Uterus (tissue), 2 donors: Measurements from ENCODE around the gene ST7.

ENCODE experiments used
- CTCF ChIP-seq, 4 experiments: fragments of 200-600 bp in 2 of 4; fragments of 450-650 bp in 2 of 4; sonication (generic) in 2 of 4; IDR thresholded peaks; one replicate each; pipeline ENCODE4 v1.5.1; 2016 to 2019; ENCODE audit warnings: antibody characterized with exemption in 4 of 4, mild to moderate bottlenecking in 2 of 4, moderate library complexity in 1 of 4
- POLR2A ChIP-seq, 2 donors: fragments of 450-650 bp; IDR thresholded peaks; one replicate each; pipeline ENCODE4 v1.6.1; 2016; ENCODE audit warnings: antibody characterized with exemption in 2 of 2, mild to moderate bottlenecking in 1 of 2, moderate library complexity in 1 of 2

GRCh38 chr7:116934580-116934979 is 18.7 kb upstream of the ST7 start:
- TF ChIP-seq CTCF (IDR thresholded peaks at IDR 0.05) (no peak), POLR2A (IDR thresholded peaks at IDR 0.05) (no peak)
